SU-DHL-6 (cell line): ENCODE measurements around the gene KLRD1.

Source experiments
- EZH2phosphoT487 ChIP-seq: fragments of 200-600 bp; sonication (generic), shearing (Covaris generic); conservative IDR thresholded peaks from 2 replicates; pipeline ENCODE4 v1.6.1; 2018; ENCODE audit warnings: mild to moderate bottlenecking, antibody characterized with exemption, low read length, moderate library complexity, mixed read lengths
- TF ChIP-seq, protein P1 (sequence below): fragments of 200-600 bp; sonication (generic); IDR thresholded peaks from one replicate; pipeline ENCODE4 v1.5.1; 2017; ENCODE audit warnings: antibody characterized with exemption, mild to moderate bottlenecking, low read length, moderate library complexity; ENCODE audit not compliant: insufficient read depth, poor library complexity, severe bottlenecking

DNA sequence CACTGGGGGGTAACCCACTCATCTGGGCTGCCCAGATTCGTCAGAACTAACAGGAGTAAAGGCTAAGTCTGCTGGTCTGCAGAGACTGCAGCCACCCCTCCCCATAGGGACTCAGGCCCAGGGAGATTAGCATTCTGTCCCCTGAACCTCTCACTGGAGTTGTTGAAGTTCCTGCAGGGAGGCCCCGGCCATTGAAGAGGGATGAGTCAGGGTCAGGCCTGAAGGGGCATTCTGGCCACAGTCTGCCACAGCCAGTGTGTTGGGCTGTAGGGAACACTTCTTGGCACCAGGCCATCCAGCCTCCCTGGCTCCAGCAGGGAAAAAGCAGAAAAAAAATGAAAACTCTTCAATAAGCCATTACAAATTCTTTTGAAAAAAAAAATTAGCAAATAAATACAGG is 46.8 kb downstream of the KLRD1 start:
- TF ChIP-seq, protein P1, sequence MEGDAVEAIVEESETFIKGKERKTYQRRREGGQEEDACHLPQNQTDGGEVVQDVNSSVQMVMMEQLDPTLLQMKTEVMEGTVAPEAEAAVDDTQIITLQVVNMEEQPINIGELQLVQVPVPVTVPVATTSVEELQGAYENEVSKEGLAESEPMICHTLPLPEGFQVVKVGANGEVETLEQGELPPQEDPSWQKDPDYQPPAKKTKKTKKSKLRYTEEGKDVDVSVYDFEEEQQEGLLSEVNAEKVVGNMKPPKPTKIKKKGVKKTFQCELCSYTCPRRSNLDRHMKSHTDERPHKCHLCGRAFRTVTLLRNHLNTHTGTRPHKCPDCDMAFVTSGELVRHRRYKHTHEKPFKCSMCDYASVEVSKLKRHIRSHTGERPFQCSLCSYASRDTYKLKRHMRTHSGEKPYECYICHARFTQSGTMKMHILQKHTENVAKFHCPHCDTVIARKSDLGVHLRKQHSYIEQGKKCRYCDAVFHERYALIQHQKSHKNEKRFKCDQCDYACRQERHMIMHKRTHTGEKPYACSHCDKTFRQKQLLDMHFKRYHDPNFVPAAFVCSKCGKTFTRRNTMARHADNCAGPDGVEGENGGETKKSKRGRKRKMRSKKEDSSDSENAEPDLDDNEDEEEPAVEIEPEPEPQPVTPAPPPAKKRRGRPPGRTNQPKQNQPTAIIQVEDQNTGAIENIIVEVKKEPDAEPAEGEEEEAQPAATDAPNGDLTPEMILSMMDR, result no peak
- no peak for TF ChIP-seq EZH2phosphoT487
